Activated CD8-positive, alpha-beta T cell treated with anti-CD3 and anti-CD28 coated beads for 36 hours (primary cell): ENCODE measurements around the gene TMEM209. TPM values are rescaled to one million over a fixed set of nuclear protein-coding genes. Genes with fewer than 3 reads are reported as not detected.
"Not testable (repeated sequence)": the region's sequence is repeated elsewhere in the genome, so short reads cannot be mapped to it uniquely, and the experiment has no call there.

Source experiments
- ATAC-seq: fragments of 200-7000 bp; cut with Tn5 transposase; one replicate; pipeline ENCODE4 v1.10.0; 2021; ENCODE audit warnings: mild to moderate bottlenecking, moderate library complexity
- CTCF ChIA-PET: fragments of 350-600 bp; sonication (Branson Sonifier 250); formaldehyde crosslinking; loops from one replicate; lab custom pipeline; 2021; ENCODE audit warnings: antibody characterized with exemption; lab: Charles Lee
- POLR2A ChIA-PET: fragments of 350-600 bp; sonication (Branson Sonifier 250); formaldehyde crosslinking; loops from one replicate; lab custom pipeline; 2021; ENCODE audit warnings: antibody characterized with exemption; lab: Charles Lee
- DNase-seq: peaks from one replicate; pipeline ENCODE4 v3.0.0-alpha.2; 2020
- H3K27ac Mint-ChIP-seq: one replicate; pipeline ENCODE4 v1.8.0; 2021; ENCODE audit warnings: mild to moderate bottlenecking, mixed read lengths
- H3K27me3 Mint-ChIP-seq: one replicate; pipeline ENCODE4 v1.8.0; 2021; ENCODE audit warnings: mixed read lengths
- H3K36me3 Mint-ChIP-seq: one replicate; pipeline ENCODE4 v1.8.0; 2021; ENCODE audit warnings: low read depth, mixed read lengths
- H3K4me1 Mint-ChIP-seq: one replicate; pipeline ENCODE4 v1.8.0; 2021; ENCODE audit warnings: low read depth, mixed read lengths
- H3K4me3 Mint-ChIP-seq: one replicate; pipeline ENCODE4 v1.8.0; 2021; ENCODE audit warnings: mild to moderate bottlenecking, moderate library complexity, mixed read lengths
- H3K9me3 Mint-ChIP-seq: one replicate; pipeline ENCODE4 v1.8.0; 2021; ENCODE audit warnings: mixed read lengths
- CTCF ChIP-seq: fragments of 200-600 bp; IDR thresholded peaks from one replicate; pipeline ENCODE4 v1.8.0; 2022; ENCODE audit warnings: antibody characterized with exemption, mild to moderate bottlenecking
- intact Hi-C: fragments of 100-400 bp; cut with micrococcal nuclease; formaldehyde crosslinking; loops from one replicate; pipeline ENCODE4 v1.10.0; 2022
- total RNA-seq, 2 experiments: library from RNA; stranded (reverse); gene quantifications; one replicate each; pipeline ENCODE4 v1.2.3, GENCODE V29; 2021

The TMEM209 gene
- total RNA-seq, 2 experiments from 2014 or later, result 36.1 to 45.6 TPM

- Mint-ChIP-seq H3K4me3 (no peak overlapping the region), H3K4me1 (peaks cover 5% of the 10 kb centered on the region), H3K27ac (no peak overlapping the region), H3K9me3 (no peaks in the 10 kb centered on the region), H3K36me3 (no peaks in the 10 kb centered on the region), H3K27me3 (peaks cover 5% of the 10 kb centered on the region)
- ChIA-PET POLR2A (no interaction called here), CTCF (no interaction called here)
- DNase-seq (no peak), ATAC-seq (no peak)
- intact Hi-C loops, result no loop called here
- TF ChIP-seq CTCF, result no peak
Observed at GRCh38 chr7:130148561-130148960, 56.6 kb downstream of the TMEM209 start.

GRCh38 chr7:130147710-130148325 is 57.4 kb downstream of the TMEM209 start:
- TF ChIP-seq CTCF, result no peak
- Mint-ChIP-seq H3K4me3 (no peak overlapping the region), H3K36me3 (no peaks in the 10 kb centered on the region), H3K27me3 (peaks cover 5% of the 10 kb centered on the region), H3K27ac (no peak overlapping the region), H3K4me1 (peaks cover 5% of the 10 kb centered on the region), H3K9me3 (no peaks in the 10 kb centered on the region)
- intact Hi-C loops, result no loop called here
- ATAC-seq, result no peak
- POLR2A ChIA-PET, result no interaction called here
- no peak for DNase-seq
- CTCF ChIA-PET, result no interaction called here

- peaks cover 5% of the 10 kb centered on the region for H3K27me3 Mint-ChIP-seq
- POLR2A ChIA-PET, result no interaction called here
- intact Hi-C loops, result no loop called here
Observed at GRCh38 chr7:130146693-130147405, 58.4 kb downstream of the TMEM209 start.

GRCh38 chr7:130146142-130146541 is 59.1 kb downstream of the TMEM209 start:
- POLR2A ChIA-PET, ATAC-seq, H3K4me1 Mint-ChIP-seq, H3K27me3 Mint-ChIP-seq, H3K4me3 Mint-ChIP-seq, H3K36me3 Mint-ChIP-seq, DNase-seq, intact Hi-C loops, H3K9me3 Mint-ChIP-seq, H3K27ac Mint-ChIP-seq: not testable (repeated sequence)
- CTCF ChIA-PET, result interaction anchor here (1.1 kb wide), 1 partner anchor 74 kb away, joined by 3 read pairs; no protein-coding TSS in a partner anchor

More at GRCh38 chr7:130146693-130147405, 58.4 kb downstream of the TMEM209 start:
- Mint-ChIP-seq H3K27ac (no peak overlapping the region), H3K4me1 (peaks cover 5% of the 10 kb centered on the region), H3K4me3 (no peak overlapping the region), H3K36me3 (no peaks in the 10 kb centered on the region), H3K9me3 (no peaks in the 10 kb centered on the region)
- CTCF ChIA-PET, result no interaction called here
- ATAC-seq, result no peak
- no peak for TF ChIP-seq CTCF
- DNase-seq, result no peak

- H3K4me3 Mint-ChIP-seq, result no peak overlapping the region
- CTCF ChIA-PET, result interaction anchor here (1.1 kb wide), 1 partner anchor 74 kb away, joined by 3 read pairs; no protein-coding TSS in a partner anchor
- peaks cover 12% of the 10 kb centered on the region for H3K4me1 Mint-ChIP-seq
- intact Hi-C loops, result no loop called here
- POLR2A ChIA-PET, result no interaction called here
- H3K27ac Mint-ChIP-seq, result peak overlapping the region; percentile 6
- peak; percentile 28 for ATAC-seq
- no peaks in the 10 kb centered on the region for H3K36me3 Mint-ChIP-seq
- no peaks in the 10 kb centered on the region for H3K9me3 Mint-ChIP-seq
- peaks cover 4% of the 10 kb centered on the region for H3K27me3 Mint-ChIP-seq
- peak; percentile 32 for DNase-seq
- no peak for TF ChIP-seq CTCF
Observed at GRCh38 chr7:130145424-130146100, 59.6 kb downstream of the TMEM209 start.
